COLO829 (cell line): ENCODE results near the gene KIAA1328.

Experiments used
- DNase-seq: peaks from one replicate; pipeline ENCODE4 v3.0.0; 2012; ENCODE audit warnings: low spot score

KIAA1328 gene

GRCh38 chr18:37219257-37219656 lies 390.3 kb downstream of the KIAA1328 start:
- no peak for DNase-seq

- DNase-seq, result no peak
Observed at GRCh38 chr18:37222354-37222998, 393.5 kb downstream of the KIAA1328 start.

- no peak for DNase-seq
Observed at GRCh38 chr18:37222999-37223378, 394.1 kb downstream of the KIAA1328 start.

GRCh38 chr18:37225279-37225678 lies 396.4 kb downstream of the KIAA1328 start:
- DNase-seq, result no peak

GRCh38 chr18:37230768-37231167 lies 401.8 kb downstream of the KIAA1328 start:
- no peak for DNase-seq

GRCh38 chr18:37231251-37231650 lies 402.3 kb downstream of the KIAA1328 start:
- DNase-seq, result no peak

- DNase-seq, result no peak
Observed at GRCh38 chr18:37235583-37235982, 406.7 kb downstream of the KIAA1328 start.

GRCh38 chr18:37238282-37239108 lies 409.6 kb downstream of the KIAA1328 start:
- DNase-seq, result no peak

GRCh38 chr18:37242091-37242490 lies 413.2 kb downstream of the KIAA1328 start:
- DNase-seq, result no peak

- DNase-seq, result no peak
Observed at GRCh38 chr18:37242826-37243560, 414.1 kb downstream of the KIAA1328 start.

- no peak for DNase-seq
Observed at GRCh38 chr18:37243741-37244140, 414.8 kb downstream of the KIAA1328 start.

GRCh38 chr18:37244618-37245017 lies 415.7 kb downstream of the KIAA1328 start:
- no peak for DNase-seq

- no peak for DNase-seq
Observed at GRCh38 chr18:37246779-37247340, 417.9 kb downstream of the KIAA1328 start.

GRCh38 chr18:37247497-37248161 lies 418.7 kb downstream of the KIAA1328 start:
- no peak for DNase-seq

GRCh38 chr18:37248281-37248680 lies 419.4 kb downstream of the KIAA1328 start:
- DNase-seq, result no peak

- DNase-seq, result no peak
Observed at GRCh38 chr18:37249171-37249886, 420.4 kb downstream of the KIAA1328 start.

- no peak for DNase-seq
Observed at GRCh38 chr18:37249895-37250618, 421.1 kb downstream of the KIAA1328 start.

- no peak for DNase-seq
Observed at GRCh38 chr18:37251679-37252078, 422.8 kb downstream of the KIAA1328 start.

GRCh38 chr18:37252342-37252741 lies 423.4 kb downstream of the KIAA1328 start:
- DNase-seq, result no peak

- DNase-seq, result no peak
Observed at GRCh38 chr18:37252854-37253393, 424.0 kb downstream of the KIAA1328 start.
